ENCODE measurements around the gene RSAD2.

GRCh38 chr2:6863792-6864191 is 13.8 kb upstream of the RSAD2 start:
- TF ChIP-seq, protein P1, sequence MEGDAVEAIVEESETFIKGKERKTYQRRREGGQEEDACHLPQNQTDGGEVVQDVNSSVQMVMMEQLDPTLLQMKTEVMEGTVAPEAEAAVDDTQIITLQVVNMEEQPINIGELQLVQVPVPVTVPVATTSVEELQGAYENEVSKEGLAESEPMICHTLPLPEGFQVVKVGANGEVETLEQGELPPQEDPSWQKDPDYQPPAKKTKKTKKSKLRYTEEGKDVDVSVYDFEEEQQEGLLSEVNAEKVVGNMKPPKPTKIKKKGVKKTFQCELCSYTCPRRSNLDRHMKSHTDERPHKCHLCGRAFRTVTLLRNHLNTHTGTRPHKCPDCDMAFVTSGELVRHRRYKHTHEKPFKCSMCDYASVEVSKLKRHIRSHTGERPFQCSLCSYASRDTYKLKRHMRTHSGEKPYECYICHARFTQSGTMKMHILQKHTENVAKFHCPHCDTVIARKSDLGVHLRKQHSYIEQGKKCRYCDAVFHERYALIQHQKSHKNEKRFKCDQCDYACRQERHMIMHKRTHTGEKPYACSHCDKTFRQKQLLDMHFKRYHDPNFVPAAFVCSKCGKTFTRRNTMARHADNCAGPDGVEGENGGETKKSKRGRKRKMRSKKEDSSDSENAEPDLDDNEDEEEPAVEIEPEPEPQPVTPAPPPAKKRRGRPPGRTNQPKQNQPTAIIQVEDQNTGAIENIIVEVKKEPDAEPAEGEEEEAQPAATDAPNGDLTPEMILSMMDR (IDR thresholded peaks at IDR 0.05): no peak
- TF ChIP-seq, protein P2, sequence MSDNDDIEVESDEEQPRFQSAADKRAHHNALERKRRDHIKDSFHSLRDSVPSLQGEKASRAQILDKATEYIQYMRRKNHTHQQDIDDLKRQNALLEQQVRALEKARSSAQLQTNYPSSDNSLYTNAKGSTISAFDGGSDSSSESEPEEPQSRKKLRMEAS (CRISPR knock-in tag; IDR thresholded peaks at IDR 0.05): no peak
- TF ChIP-seq KAT7 (CRISPR knock-in tag; IDR thresholded peaks at IDR 0.05; ENCODE audit: borderline replicate concordance) (no peak), ATF3 (CRISPR knock-in tag; conservative IDR thresholded peaks at IDR 0.05) (no peak)

All from WTC11 (cell line).